GM18498 (cell line): ENCODE results near the gene IDI1.

Experiments
- ATAC-seq: cut with Tn5 transposase; IDR thresholded peaks from one replicate; pipeline ENCODE4 v1.9.1; 2021; ENCODE audit warnings: mild to moderate bottlenecking, moderate library complexity; ENCODE audit not compliant: unreplicated experiment

The IDI1 gene

GRCh38 chr10:996031-996430, 52.9 kb downstream of the IDI1 start:
- ATAC-seq: no peak

GRCh38 chr10:995559-995926, 53.4 kb downstream of the IDI1 start:
- no peak for ATAC-seq

- no peak for ATAC-seq
Measured at GRCh38 chr10:994836-995558, 53.9 kb downstream of the IDI1 start.

GRCh38 chr10:992871-993270, 56.0 kb downstream of the IDI1 start:
- no peak for ATAC-seq

GRCh38 chr10:992467-992866, 56.5 kb downstream of the IDI1 start:
- ATAC-seq: no peak

GRCh38 chr10:990808-991207, 58.1 kb downstream of the IDI1 start:
- no peak for ATAC-seq
